Muscle layer of duodenum (tissue), 2 donors: ENCODE data around the gene TRNT1.

Experiments used
- H3K27ac ChIP-seq: one replicate; pipeline ENCODE4 v1.7.0; 2013; ENCODE audit warnings: mild to moderate bottlenecking, low read length
- H3K27me3 ChIP-seq: one replicate; pipeline ENCODE4 v1.7.0; 2013; ENCODE audit warnings: low read depth, mild to moderate bottlenecking, control low read depth, low read length
- H3K36me3 ChIP-seq, 2 donors: one replicate each; pipeline ENCODE4 v1.7.0; 2013; ENCODE audit warnings: low read length in 2 of 2, control low read depth in 1 of 2, mild to moderate bottlenecking in 1 of 2; ENCODE audit not compliant: insufficient read depth in 2 of 2, control insufficient read depth in 1 of 2
- H3K4me1 ChIP-seq, 2 donors: one replicate each; pipeline ENCODE4 v1.7.0; 2013; ENCODE audit warnings: low read length in 2 of 2, mild to moderate bottlenecking in 2 of 2, control low read depth in 1 of 2, moderate library complexity in 1 of 2; ENCODE audit not compliant: insufficient read depth in 2 of 2, control insufficient read depth in 1 of 2
- H3K4me3 ChIP-seq, 2 donors: one replicate each; pipeline ENCODE4 v1.7.0; 2013; ENCODE audit warnings: low read length in 2 of 2, low read depth in 1 of 2, mild to moderate bottlenecking in 1 of 2
- H3K9me3 ChIP-seq, 2 donors: one replicate each; pipeline ENCODE4 v1.7.0; 2013; ENCODE audit warnings: low read length in 2 of 2, control low read depth in 1 of 2, mild to moderate bottlenecking in 1 of 2; ENCODE audit not compliant: control insufficient read depth in 1 of 2
- donor health status: healthy.

Gene TRNT1

GRCh38 chr3:3151513-3151912, 24.8 kb downstream of the TRNT1 start:
- H3K9me3 ChIP-seq, result no peaks in the 10 kb centered on the region
- H3K4me3 ChIP-seq, result no peak overlapping the region
- no peak overlapping the region for H3K27ac ChIP-seq
- peaks cover 49 to 77% of the 10 kb centered on the region in 2 donors for H3K36me3 ChIP-seq
- peaks cover 0 to 7% of the 10 kb centered on the region in 2 donors for H3K4me1 ChIP-seq
- no peaks in the 10 kb centered on the region for H3K27me3 ChIP-seq

- Histone ChIP-seq H3K27ac (no peak overlapping the region), H3K4me1 (peaks cover 0 to 7% of the 10 kb centered on the region in 2 donors), H3K4me3 (no peak overlapping the region), H3K27me3 (no peaks in the 10 kb centered on the region), H3K36me3 (peaks cover 50 to 79% of the 10 kb centered on the region in 2 donors), H3K9me3 (no peaks in the 10 kb centered on the region)
These were observed 28.3 kb downstream of the TRNT1 start for GRCh38 chr3:3154879-3155610.

- peaks cover 53 to 65% of the 10 kb centered on the region in 2 donors for H3K36me3 ChIP-seq
- no peaks in the 10 kb centered on the region for H3K9me3 ChIP-seq
- H3K27ac ChIP-seq, result no peak overlapping the region
- peaks cover 0 to 5% of the 10 kb centered on the region in 2 donors for H3K4me1 ChIP-seq
- H3K4me3 ChIP-seq, result no peak overlapping the region
- no peaks in the 10 kb centered on the region for H3K27me3 ChIP-seq
These were observed 30.7 kb downstream of the TRNT1 start for GRCh38 chr3:3157484-3157883.

- Histone ChIP-seq H3K27me3 (no peaks in the 10 kb centered on the region), H3K4me3 (no peak overlapping the region), H3K36me3 (peaks cover 46 to 71% of the 10 kb centered on the region in 2 donors), H3K27ac (no peak overlapping the region), H3K4me1 (no peaks in the 10 kb centered on the region), H3K9me3 (no peaks in the 10 kb centered on the region)
These were observed 34.1 kb downstream of the TRNT1 start for GRCh38 chr3:3160826-3161225.

GRCh38 chr3:3165241-3165640, 38.5 kb downstream of the TRNT1 start:
- peaks cover 50 to 70% of the 10 kb centered on the region in 2 donors for H3K36me3 ChIP-seq

GRCh38 chr3:3165650-3166049, 38.9 kb downstream of the TRNT1 start:
- Histone ChIP-seq H3K27ac (no peak overlapping the region), H3K27me3 (no peaks in the 10 kb centered on the region), H3K4me1 (no peaks in the 10 kb centered on the region), H3K9me3 (no peaks in the 10 kb centered on the region), H3K4me3 (no peak overlapping the region), H3K36me3 (peaks cover 52 to 72% of the 10 kb centered on the region in 2 donors)

More at GRCh38 chr3:3165241-3165640, 38.5 kb downstream of the TRNT1 start:
- Histone ChIP-seq H3K9me3 (no peaks in the 10 kb centered on the region), H3K27ac (no peak overlapping the region), H3K4me3 (no peak overlapping the region), H3K27me3 (no peaks in the 10 kb centered on the region), H3K4me1 (no peaks in the 10 kb centered on the region)

GRCh38 chr3:3170998-3171397, 44.3 kb downstream of the TRNT1 start:
- Histone ChIP-seq H3K36me3 (peaks cover 42 to 66% of the 10 kb centered on the region in 2 donors), H3K4me3 (no peak overlapping the region), H3K4me1 (peaks cover 0 to 12% of the 10 kb centered on the region in 2 donors), H3K27ac (no peak overlapping the region), H3K27me3 (no peaks in the 10 kb centered on the region), H3K9me3 (no peaks in the 10 kb centered on the region)

- Histone ChIP-seq H3K27ac (peak overlapping the region; percentile 41), H3K9me3 (no peaks in the 10 kb centered on the region), H3K27me3 (no peaks in the 10 kb centered on the region), H3K4me1 (peaks cover 0 to 21% of the 10 kb centered on the region in 2 donors), H3K36me3 (peaks cover 29 to 51% of the 10 kb centered on the region in 2 donors), H3K4me3 (no peak overlapping the region)
These were observed 45.9 kb downstream of the TRNT1 start for GRCh38 chr3:3172627-3173026.

- H3K27ac ChIP-seq, result peak overlapping the region; percentile 74
- peak overlapping the region; percentile 99 for H3K4me3 ChIP-seq
- no peaks in the 10 kb centered on the region for H3K27me3 ChIP-seq
- no peaks in the 10 kb centered on the region for H3K9me3 ChIP-seq
- peaks cover 6 to 15% of the 10 kb centered on the region in 2 donors for H3K36me3 ChIP-seq
- peaks cover 12 to 28% of the 10 kb centered on the region in 2 donors for H3K4me1 ChIP-seq
These were observed 51.2 kb downstream of the TRNT1 start for GRCh38 chr3:3177861-3178497.

GRCh38 chr3:3178498-3179328, 52.0 kb downstream of the TRNT1 start:
- H3K9me3 ChIP-seq, result no peaks in the 10 kb centered on the region
- peak overlapping the region; percentile 74 for H3K27ac ChIP-seq
- H3K27me3 ChIP-seq, result no peaks in the 10 kb centered on the region
- H3K4me3 ChIP-seq, result peak overlapping the region; percentile 99
- H3K36me3 ChIP-seq, result peaks cover 5 to 8% of the 10 kb centered on the region in 2 donors
- peaks cover 12 to 28% of the 10 kb centered on the region in 2 donors for H3K4me1 ChIP-seq
